ENCODE results near the gene MAP2K3. TPM values are rescaled to one million over a fixed set of nuclear protein-coding genes. Genes with fewer than 3 reads are reported as not detected.

MAP2K3 gene
- total and polyA plus RNA-seq, 2 of the 8 experiments (the other 6 are each of a cell fraction or from before 2014, with no cell fraction given) = 16.9 to 33.5 TPM

- TF ChIP-seq, protein P1, sequence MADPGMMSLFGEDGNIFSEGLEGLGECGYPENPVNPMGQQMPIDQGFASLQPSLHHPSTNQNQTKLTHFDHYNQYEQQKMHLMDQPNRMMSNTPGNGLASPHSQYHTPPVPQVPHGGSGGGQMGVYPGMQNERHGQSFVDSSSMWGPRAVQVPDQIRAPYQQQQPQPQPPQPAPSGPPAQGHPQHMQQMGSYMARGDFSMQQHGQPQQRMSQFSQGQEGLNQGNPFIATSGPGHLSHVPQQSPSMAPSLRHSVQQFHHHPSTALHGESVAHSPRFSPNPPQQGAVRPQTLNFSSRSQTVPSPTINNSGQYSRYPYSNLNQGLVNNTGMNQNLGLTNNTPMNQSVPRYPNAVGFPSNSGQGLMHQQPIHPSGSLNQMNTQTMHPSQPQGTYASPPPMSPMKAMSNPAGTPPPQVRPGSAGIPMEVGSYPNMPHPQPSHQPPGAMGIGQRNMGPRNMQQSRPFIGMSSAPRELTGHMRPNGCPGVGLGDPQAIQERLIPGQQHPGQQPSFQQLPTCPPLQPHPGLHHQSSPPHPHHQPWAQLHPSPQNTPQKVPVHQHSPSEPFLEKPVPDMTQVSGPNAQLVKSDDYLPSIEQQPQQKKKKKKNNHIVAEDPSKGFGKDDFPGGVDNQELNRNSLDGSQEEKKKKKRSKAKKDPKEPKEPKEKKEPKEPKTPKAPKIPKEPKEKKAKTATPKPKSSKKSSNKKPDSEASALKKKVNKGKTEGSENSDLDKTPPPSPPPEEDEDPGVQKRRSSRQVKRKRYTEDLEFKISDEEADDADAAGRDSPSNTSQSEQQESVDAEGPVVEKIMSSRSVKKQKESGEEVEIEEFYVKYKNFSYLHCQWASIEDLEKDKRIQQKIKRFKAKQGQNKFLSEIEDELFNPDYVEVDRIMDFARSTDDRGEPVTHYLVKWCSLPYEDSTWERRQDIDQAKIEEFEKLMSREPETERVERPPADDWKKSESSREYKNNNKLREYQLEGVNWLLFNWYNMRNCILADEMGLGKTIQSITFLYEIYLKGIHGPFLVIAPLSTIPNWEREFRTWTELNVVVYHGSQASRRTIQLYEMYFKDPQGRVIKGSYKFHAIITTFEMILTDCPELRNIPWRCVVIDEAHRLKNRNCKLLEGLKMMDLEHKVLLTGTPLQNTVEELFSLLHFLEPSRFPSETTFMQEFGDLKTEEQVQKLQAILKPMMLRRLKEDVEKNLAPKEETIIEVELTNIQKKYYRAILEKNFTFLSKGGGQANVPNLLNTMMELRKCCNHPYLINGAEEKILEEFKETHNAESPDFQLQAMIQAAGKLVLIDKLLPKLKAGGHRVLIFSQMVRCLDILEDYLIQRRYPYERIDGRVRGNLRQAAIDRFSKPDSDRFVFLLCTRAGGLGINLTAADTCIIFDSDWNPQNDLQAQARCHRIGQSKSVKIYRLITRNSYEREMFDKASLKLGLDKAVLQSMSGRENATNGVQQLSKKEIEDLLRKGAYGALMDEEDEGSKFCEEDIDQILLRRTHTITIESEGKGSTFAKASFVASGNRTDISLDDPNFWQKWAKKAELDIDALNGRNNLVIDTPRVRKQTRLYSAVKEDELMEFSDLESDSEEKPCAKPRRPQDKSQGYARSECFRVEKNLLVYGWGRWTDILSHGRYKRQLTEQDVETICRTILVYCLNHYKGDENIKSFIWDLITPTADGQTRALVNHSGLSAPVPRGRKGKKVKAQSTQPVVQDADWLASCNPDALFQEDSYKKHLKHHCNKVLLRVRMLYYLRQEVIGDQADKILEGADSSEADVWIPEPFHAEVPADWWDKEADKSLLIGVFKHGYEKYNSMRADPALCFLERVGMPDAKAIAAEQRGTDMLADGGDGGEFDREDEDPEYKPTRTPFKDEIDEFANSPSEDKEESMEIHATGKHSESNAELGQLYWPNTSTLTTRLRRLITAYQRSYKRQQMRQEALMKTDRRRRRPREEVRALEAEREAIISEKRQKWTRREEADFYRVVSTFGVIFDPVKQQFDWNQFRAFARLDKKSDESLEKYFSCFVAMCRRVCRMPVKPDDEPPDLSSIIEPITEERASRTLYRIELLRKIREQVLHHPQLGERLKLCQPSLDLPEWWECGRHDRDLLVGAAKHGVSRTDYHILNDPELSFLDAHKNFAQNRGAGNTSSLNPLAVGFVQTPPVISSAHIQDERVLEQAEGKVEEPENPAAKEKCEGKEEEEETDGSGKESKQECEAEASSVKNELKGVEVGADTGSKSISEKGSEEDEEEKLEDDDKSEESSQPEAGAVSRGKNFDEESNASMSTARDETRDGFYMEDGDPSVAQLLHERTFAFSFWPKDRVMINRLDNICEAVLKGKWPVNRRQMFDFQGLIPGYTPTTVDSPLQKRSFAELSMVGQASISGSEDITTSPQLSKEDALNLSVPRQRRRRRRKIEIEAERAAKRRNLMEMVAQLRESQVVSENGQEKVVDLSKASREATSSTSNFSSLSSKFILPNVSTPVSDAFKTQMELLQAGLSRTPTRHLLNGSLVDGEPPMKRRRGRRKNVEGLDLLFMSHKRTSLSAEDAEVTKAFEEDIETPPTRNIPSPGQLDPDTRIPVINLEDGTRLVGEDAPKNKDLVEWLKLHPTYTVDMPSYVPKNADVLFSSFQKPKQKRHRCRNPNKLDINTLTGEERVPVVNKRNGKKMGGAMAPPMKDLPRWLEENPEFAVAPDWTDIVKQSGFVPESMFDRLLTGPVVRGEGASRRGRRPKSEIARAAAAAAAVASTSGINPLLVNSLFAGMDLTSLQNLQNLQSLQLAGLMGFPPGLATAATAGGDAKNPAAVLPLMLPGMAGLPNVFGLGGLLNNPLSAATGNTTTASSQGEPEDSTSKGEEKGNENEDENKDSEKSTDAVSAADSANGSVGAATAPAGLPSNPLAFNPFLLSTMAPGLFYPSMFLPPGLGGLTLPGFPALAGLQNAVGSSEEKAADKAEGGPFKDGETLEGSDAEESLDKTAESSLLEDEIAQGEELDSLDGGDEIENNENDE (IDR thresholded peaks at IDR 0.05; ENCODE audit: insufficient replicate concordance, low read length) = no peak
- TF ChIP-seq JUND (IDR thresholded peaks at IDR 0.05; ENCODE audit: low read length) = no peak
- no peak for TF ChIP-seq SP2 (IDR thresholded peaks at IDR 0.05; ENCODE audit: low read length)
- no peak for TF ChIP-seq EGR1 (IDR thresholded peaks at IDR 0.05; ENCODE audit: borderline replicate concordance, low read depth, low read length)
- TF ChIP-seq RFX5 (IDR thresholded peaks at IDR 0.05; ENCODE audit: borderline replicate concordance, low read depth, low read length) = no peak
- no peak for TF ChIP-seq EP300 (IDR thresholded peaks at IDR 0.05; ENCODE audit: borderline replicate concordance in 1 of 2, low read depth in 2 of 2, low read length in 2 of 2)
- TF ChIP-seq, protein P2, sequence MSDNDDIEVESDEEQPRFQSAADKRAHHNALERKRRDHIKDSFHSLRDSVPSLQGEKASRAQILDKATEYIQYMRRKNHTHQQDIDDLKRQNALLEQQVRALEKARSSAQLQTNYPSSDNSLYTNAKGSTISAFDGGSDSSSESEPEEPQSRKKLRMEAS (IDR thresholded peaks at IDR 0.05) = peak; percentile 93
- TF ChIP-seq TAF1 (IDR thresholded peaks at IDR 0.05; ENCODE audit: low read depth, low read length) = peak; percentile 50; the same call in 1 of the 2 replicates
- TF ChIP-seq FOSL1 (IDR thresholded peaks at IDR 0.05; ENCODE audit: insufficient read depth, low read depth, low read length) = no peak
Measured at GRCh38 chr17:21275579-21276263, 8.8 kb upstream of the MAP2K3 start (continued).
